ENCODE results near the gene PCDHGB1. TPM values are rescaled to one million over a fixed set of nuclear protein-coding genes. Genes with fewer than 3 reads are reported as not detected.

The PCDHGB1 gene
- polyA plus RNA-seq, 3 donors = not detected

- H3K9me3 ChIP-seq (replicated peaks in 1 of 2; ENCODE audit: control insufficient read depth in 1 of 2, insufficient read depth in 1 of 2, low read length in 2 of 2) = peaks cover 41 to 83% of the 10 kb centered on the region in 2 donors
- no peak for TF ChIP-seq CTCF (IDR thresholded peaks at IDR 0.05)
- H3K27ac Mint-ChIP-seq = no peak overlapping the region
Measured at GRCh38 chr5:141399555-141400258, 49.8 kb downstream of the PCDHGB1 start.

More at GRCh38 chr5:141399555-141400258, 49.8 kb downstream of the PCDHGB1 start:
- no peak overlapping the region for H3K27ac ChIP-seq (ENCODE audit: low read depth in 1 of 2, low read length in 2 of 2)
- no peaks in the 10 kb centered on the region for H3K36me3 ChIP-seq (replicated peaks in 1 of 2; ENCODE audit: control insufficient read depth in 1 of 2, insufficient read depth in 2 of 2, low read length in 2 of 2)
- 31% methylated on average over 59 of the region's 61 CpGs for WGBS (ENCODE audit: insufficient coverage)
- no peaks in the 10 kb centered on the region for H4K20me1 ChIP-seq (ENCODE audit: insufficient read depth, low read length)
- Mint-ChIP-seq H3K36me3 (peaks cover 9% of the 10 kb centered on the region in 2 donors), H3K4me3 (peak overlapping the region in 1 of 2 donors; percentile 73), H3K27me3 (ENCODE audit: low read depth in 3 of 3) (peaks cover 70 to 85% (median 83%) of the 10 kb centered on the region in 3 donors), H3K4me1 (peaks cover 9% of the 10 kb centered on the region), H3K9me3 (peaks cover 28 to 76% (median 62%) of the 10 kb centered on the region in 7 donors)
- H3K9ac ChIP-seq (ENCODE audit: insufficient read depth, low read length, poor library complexity, severe bottlenecking) = no peak overlapping the region
- no peak for DNase-seq
- H3K4me3 ChIP-seq (replicated peaks in 1 of 3; ENCODE audit: low read depth in 2 of 3, low read length in 3 of 3) = no peak overlapping the region
- H2AFZ ChIP-seq (ENCODE audit: insufficient read depth, low read depth, low read length, poor library complexity, severe bottlenecking) = no peak overlapping the region
- H3K27me3 ChIP-seq (ENCODE audit: control insufficient read depth in 2 of 2, insufficient read depth in 2 of 2, low read length in 2 of 2) = peaks cover 61 to 97% of the 10 kb centered on the region in 2 donors
- no peak overlapping the region for H3K4me2 ChIP-seq (replicated peaks; ENCODE audit: extremely low read depth, low read length, poor library complexity, severe bottlenecking)
- H3K79me2 ChIP-seq (ENCODE audit: insufficient read depth, low read length) = no peaks in the 10 kb centered on the region
- H3K4me1 ChIP-seq (ENCODE audit: control insufficient read depth in 1 of 2, insufficient read depth in 2 of 2, low read length in 2 of 2) = peaks cover 0 to 3% of the 10 kb centered on the region in 2 donors
- intact Hi-C loops (cut with micrococcal nuclease) = no loop called here

Other genes starting within 250 kb of the PCDHGB1 start
- not detected for gene PCDHB3, start 249.6 kb upstream of the PCDHGB1 start, polyA plus RNA-seq
- not detected for gene PCDHB4, start 228.3 kb upstream of the PCDHGB1 start, polyA plus RNA-seq
- not detected for gene PCDHB5, start 214.9 kb upstream of the PCDHGB1 start, polyA plus RNA-seq
- not detected for gene PCDHB6, start 200.0 kb upstream of the PCDHGB1 start, polyA plus RNA-seq
- not detected for gene PCDHB7, start 177.5 kb upstream of the PCDHGB1 start, polyA plus RNA-seq
- gene PCDHB8, start 172.3 kb upstream of the PCDHGB1 start, polyA plus RNA-seq = not detected
- not detected for gene PCDHB16, start 167.7 kb upstream of the PCDHGB1 start, polyA plus RNA-seq
- not detected for gene PCDHB9, start 162.9 kb upstream of the PCDHGB1 start, polyA plus RNA-seq
- gene PCDHB10, start 157.7 kb upstream of the PCDHGB1 start, polyA plus RNA-seq = not detected
- not detected for gene PCDHB11, start 150.5 kb upstream of the PCDHGB1 start, polyA plus RNA-seq
- gene PCDHB12, start 141.4 kb upstream of the PCDHGB1 start, polyA plus RNA-seq = not detected
- gene PCDHB13, start 136.2 kb upstream of the PCDHGB1 start, polyA plus RNA-seq = not detected
- not detected for gene PCDHB14, start 126.8 kb upstream of the PCDHGB1 start, polyA plus RNA-seq
- gene PCDHB15, start 104.7 kb upstream of the PCDHGB1 start, polyA plus RNA-seq = not detected
- not detected for gene SLC25A2, start 46.0 kb upstream of the PCDHGB1 start, polyA plus RNA-seq
- 10 to 100 TPM; 11.8 to 57.5 (median 52.7) TPM for gene TAF7, start 29.3 kb upstream of the PCDHGB1 start, polyA plus RNA-seq
- gene PCDHGA1, start 19.6 kb upstream of the PCDHGB1 start, polyA plus RNA-seq = not detected
- gene PCDHGA2, start 11.3 kb upstream of the PCDHGB1 start, polyA plus RNA-seq = not detected
- not detected for gene PCDHGA3, start 6.3 kb upstream of the PCDHGB1 start, polyA plus RNA-seq
- under 1 TPM in 1 of 3 donors, not detected in 2; 0.03 TPM for gene PCDHGA4, start 4.9 kb downstream of the PCDHGB1 start, polyA plus RNA-seq
- under 1 TPM in 1 of 3 donors, not detected in 2; 0.01 TPM for gene PCDHGB2, start 9.9 kb downstream of the PCDHGB1 start, polyA plus RNA-seq
- not detected for gene PCDHGA5, start 14.1 kb downstream of the PCDHGB1 start, polyA plus RNA-seq
- not detected for gene PCDHGB3, start 20.1 kb downstream of the PCDHGB1 start, polyA plus RNA-seq
- not detected for gene PCDHGA6, start 23.8 kb downstream of the PCDHGB1 start, polyA plus RNA-seq
- not detected for gene PCDHGA7, start 32.6 kb downstream of the PCDHGB1 start, polyA plus RNA-seq
- not detected for gene PCDHGB4, start 37.6 kb downstream of the PCDHGB1 start, polyA plus RNA-seq
- gene PCDHGA8, start 42.5 kb downstream of the PCDHGB1 start, polyA plus RNA-seq = not detected
- under 1 TPM in 2 of 3 donors, not detected in 1; 0.01 to 0.08 TPM for gene PCDHGB5, start 47.8 kb downstream of the PCDHGB1 start, polyA plus RNA-seq
- not detected for gene PCDHGA9, start 52.7 kb downstream of the PCDHGB1 start, polyA plus RNA-seq
- under 1 TPM in 2 of 3 donors, not detected in 1; 0.01 to 0.06 TPM for gene PCDHGB6, start 57.9 kb downstream of the PCDHGB1 start, polyA plus RNA-seq
- gene PCDHGA10, start 62.9 kb downstream of the PCDHGB1 start, polyA plus RNA-seq = not detected
- gene PCDHGB7, start 67.6 kb downstream of the PCDHGB1 start, polyA plus RNA-seq = under 1 TPM in 1 of 3 donors, not detected in 2; 0.04 TPM
- gene PCDHGA11, start 71.0 kb downstream of the PCDHGB1 start, polyA plus RNA-seq = not detected
- under 1 TPM in 1 of 3 donors, not detected in 2; 0.01 TPM for gene PCDHGA12, start 80.4 kb downstream of the PCDHGB1 start, polyA plus RNA-seq
- gene PCDHGC3, start 125.9 kb downstream of the PCDHGB1 start, polyA plus RNA-seq = under 1 TPM in 1 of 3 donors, not detected in 2; 0.33 TPM
- not detected for gene PCDHGC4, start 134.9 kb downstream of the PCDHGB1 start, polyA plus RNA-seq
- not detected for gene PCDHGC5, start 139.0 kb downstream of the PCDHGB1 start, polyA plus RNA-seq